GM10266 (cell line): ENCODE results near the gene LRP1B.

Experiments
- DNase-seq: peaks from one replicate; pipeline ENCODE4 v3.0.0; 2012; ENCODE audit errors: extremely low spot score
- CTCF ChIP-seq: IDR thresholded peaks from 2 replicates; pipeline ENCODE4 v1.5.1; 2012; ENCODE audit warnings: mild to moderate bottlenecking, low read depth; ENCODE audit not compliant: control insufficient read depth, insufficient read depth; ENCODE audit errors: missing control alignments

Gene LRP1B

GRCh38 chr2:141906678-141907077 is 224.1 kb downstream of the LRP1B start:
- TF ChIP-seq CTCF, result no peak

GRCh38 chr2:141900826-141901225 is 230.0 kb downstream of the LRP1B start:
- no peak for TF ChIP-seq CTCF
- DNase-seq, result no peak

More at GRCh38 chr2:141906678-141907077, 224.1 kb downstream of the LRP1B start:
- no peak for DNase-seq

DNA sequence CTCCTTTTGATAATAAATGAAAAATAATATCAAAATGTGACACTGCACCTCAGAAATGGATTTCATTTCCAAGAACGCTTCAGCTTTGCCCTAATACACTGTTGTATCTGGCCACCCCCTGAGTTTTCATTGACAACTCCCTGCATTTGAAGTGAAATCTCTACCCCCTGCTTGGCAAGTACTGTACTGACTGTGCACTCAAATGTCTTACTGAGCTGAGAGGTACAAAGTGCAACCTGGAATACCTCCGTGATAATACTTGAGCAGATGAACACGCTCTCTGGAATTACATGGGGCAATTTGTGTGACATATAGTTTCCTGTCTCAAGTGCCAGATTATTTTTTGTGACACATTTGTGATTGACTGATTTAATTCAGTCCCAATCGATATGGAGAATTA is 231.1 kb downstream of the LRP1B start:
- TF ChIP-seq CTCF, result no peak
- no peak for DNase-seq

- TF ChIP-seq CTCF, result no peak
- no peak for DNase-seq
These were observed 241.0 kb downstream of the LRP1B start for GRCh38 chr2:141889788-141890187.

GRCh38 chr2:141888987-141889555 is 241.7 kb downstream of the LRP1B start:
- no peak for TF ChIP-seq CTCF
- no peak for DNase-seq

GRCh38 chr2:141887363-141887762 is 243.5 kb downstream of the LRP1B start:
- no peak for DNase-seq
- no peak for TF ChIP-seq CTCF

DNA sequence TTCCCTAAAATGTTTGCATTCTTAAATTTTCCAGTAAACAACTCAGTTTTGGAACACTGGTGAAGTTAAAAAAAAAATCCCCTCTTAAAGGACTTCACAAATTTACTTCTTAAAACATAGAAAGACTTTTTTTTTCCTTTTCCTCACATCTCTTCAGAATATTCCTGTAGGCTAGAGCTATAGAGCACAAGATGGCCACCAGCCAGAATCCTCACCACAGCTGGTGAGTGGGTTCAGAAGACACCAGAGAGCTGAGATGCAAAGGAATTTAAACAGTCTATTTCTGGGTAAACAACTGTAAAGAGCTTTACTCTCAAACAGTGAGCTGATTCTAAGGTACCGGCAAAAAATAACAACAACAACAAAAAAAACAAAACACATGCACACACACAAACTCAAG is 252.8 kb downstream of the LRP1B start:
- no peak for TF ChIP-seq CTCF
- no peak for DNase-seq
